ENCODE results near the gene RELB.

GRCh38 chr19:45076851-45077730 is 75.8 kb downstream of the RELB start:
- TF ChIP-seq TAF1 (IDR thresholded peaks at IDR 0.05; ENCODE audit: borderline replicate concordance, low read depth, low read length): no peak
- TF ChIP-seq SIN3A (IDR thresholded peaks at IDR 0.05; ENCODE audit: low read depth, low read length): no peak
- no peak for TF ChIP-seq EP300 (IDR thresholded peaks at IDR 0.05; ENCODE audit: borderline replicate concordance in 1 of 2, control insufficient read depth in 1 of 2, low read depth in 2 of 2, low read length in 2 of 2)
- TF ChIP-seq YY1 (IDR thresholded peaks at IDR 0.05; ENCODE audit: low read depth, low read length): no peak
- no peak for TF ChIP-seq CHD4 (IDR thresholded peaks at IDR 0.05)
- TF ChIP-seq CTCF (IDR thresholded peaks at IDR 0.05 in 2 of 3, conservative IDR thresholded peaks at IDR 0.05 in 1 of 3; ENCODE audit: control insufficient read depth in 2 of 3, extremely low read depth in 1 of 3, insufficient read depth in 1 of 3, low read depth in 3 of 3, low read length in 3 of 3): no peak
- TF ChIP-seq ZNF384 (IDR thresholded peaks at IDR 0.05; ENCODE audit: borderline replicate concordance, low read depth, low read length): no peak
- TF ChIP-seq CEBPB (IDR thresholded peaks at IDR 0.05; ENCODE audit: borderline replicate concordance in 1 of 2, low read depth in 2 of 2, low read length in 2 of 2): no peak
- no peak for TF ChIP-seq BHLHE40 (IDR thresholded peaks at IDR 0.05; ENCODE audit: borderline replicate concordance in 1 of 2, low read depth in 2 of 2, low read length in 1 of 2)
- TF ChIP-seq BMI1 (IDR thresholded peaks at IDR 0.05; ENCODE audit: borderline replicate concordance): no peak
- no peak for TF ChIP-seq BCLAF1 (IDR thresholded peaks at IDR 0.05)
